HepG2 (cell line): Measurements from ENCODE around the gene ELAC1. TPM values are rescaled to one million over a fixed set of nuclear protein-coding genes. Genes with fewer than 3 reads are reported as not detected.

Source experiments
- ATAC-seq: fragments of 200-7000 bp; cut with Tn5 transposase; 3 replicates; pipeline ENCODE4 v1.9.1; 2020; ENCODE audit warnings: mild to moderate bottlenecking, moderate library complexity
- BruUV-seq: library from RNA; stranded (reverse); fragments of 400-500 nt; replicated peaks from 2 replicates; lab custom pipeline; 2021; lab: Mats Ljungman, UMichigan
- CTCF ChIA-PET: fragments of 300-600 bp; formaldehyde crosslinking; extraction: SDS; loops from one replicate; lab custom pipeline; 2021; ENCODE audit warnings: low total read pairs, inconsistent platforms, low intra/inter-chr PET ratio; lab: Yijun Ruan, JAX
- POLR2A ChIA-PET: fragments of 350-600 bp; sonication (Branson Sonifier 250); formaldehyde crosslinking; loops from one replicate; lab custom pipeline; 2020; ENCODE audit warnings: antibody characterized with exemption, inconsistent platforms; lab: Yijun Ruan, JAX
- DNase-seq: peaks from one replicate; pipeline ENCODE4 v3.0.0-alpha.2; 2015; ENCODE audit warnings: low spot score
- FAIRE-seq: peaks from 3 replicates; lab custom pipeline; 2011; peaks lifted over from hg19 to GRCh38; lab: Jason Lieb, UNC
- H2AFZ ChIP-seq: one replicate; pipeline ENCODE4 v1.6.1; 2011; ENCODE audit warnings: low read length, inconsistent platforms
- H3K27ac ChIP-seq: fragments of 300-600 bp; 3 replicates; pipeline ENCODE4 v1.8.0; 2011; ENCODE audit warnings: mixed run types, mild to moderate bottlenecking, mixed read lengths, low read length, inconsistent platforms; ENCODE audit not compliant: insufficient read depth; ENCODE audit errors: extremely low read length
- H3K27me3 ChIP-seq, 2 experiments: fragments of 200-600 bp in 1 of 2; 2 replicates in 1 of 2; 3 replicates in 1 of 2; pipeline versions ENCODE4 v1.6.0 to v1.8.0; 2011; ENCODE audit warnings: low read length in 2 of 2, mild to moderate bottlenecking in 2 of 2, moderate library complexity in 2 of 2, inconsistent platforms in 1 of 2; ENCODE audit not compliant: insufficient read depth in 2 of 2, control insufficient read depth in 1 of 2
- H3K36me3 ChIP-seq, 2 experiments: fragments of 200-600 bp in 1 of 2; replicated peaks in 1 of 2; 2 replicates in 1 of 2; 3 replicates in 1 of 2; pipeline versions ENCODE4 v1.5.1 to v1.8.0; 2011; ENCODE audit warnings: low read length in 2 of 2, inconsistent platforms in 1 of 2; ENCODE audit not compliant: insufficient read depth in 2 of 2, control insufficient read depth in 1 of 2
- H3K4me1 ChIP-seq: 2 replicates; pipeline ENCODE4 v1.5.1; 2012; ENCODE audit warnings: low read length, inconsistent platforms; ENCODE audit not compliant: insufficient read depth
- H3K4me2 ChIP-seq: 2 replicates; pipeline ENCODE4 v1.6.0; 2011; ENCODE audit warnings: low read depth, low read length, inconsistent platforms
- H3K4me3 ChIP-seq, 3 experiments: fragments of 200-600 bp in 1 of 3; sonication (generic), shearing (Covaris generic) in 1 of 3; replicated peaks in 1 of 3; 2 replicates each; pipeline ENCODE4 v1.5.1; 2011 to 2016; ENCODE audit warnings: low read length in 3 of 3, inconsistent platforms in 2 of 3, low read depth in 2 of 3, mild to moderate bottlenecking in 2 of 3, control low read depth in 1 of 3, mixed read lengths in 1 of 3; ENCODE audit not compliant: insufficient read depth in 1 of 3
- H3K79me2 ChIP-seq: one replicate; pipeline ENCODE4 v1.6.1; 2011; ENCODE audit warnings: low read length, inconsistent platforms; ENCODE audit not compliant: insufficient read depth
- H3K9ac ChIP-seq: 2 replicates; pipeline ENCODE4 v1.6.0; 2011; ENCODE audit warnings: mild to moderate bottlenecking, low read depth, low read length, inconsistent platforms; ENCODE audit not compliant: insufficient read depth
- H3K9me3 ChIP-seq: 2 replicates; pipeline ENCODE4 v1.5.1; 2012; ENCODE audit warnings: mild to moderate bottlenecking, low read length
- H4K20me1 ChIP-seq: 2 replicates; pipeline ENCODE4 v1.6.0; 2011; ENCODE audit warnings: inconsistent platforms, mild to moderate bottlenecking, low read length, moderate library complexity; ENCODE audit not compliant: insufficient read depth
- DNMT3B ChIP-seq: conservative IDR thresholded peaks from 2 replicates; pipeline ENCODE4 v1.6.1; 2016; ENCODE audit warnings: missing biosample characterization, control low read depth
- E2F2 ChIP-seq: sonication (generic); formaldehyde crosslinking; IDR thresholded peaks from 2 replicates; pipeline ENCODE4 v1.4.0; 2020; ENCODE audit warnings: missing genetic modification reagents, borderline replicate concordance
- NFE2L2 ChIP-seq: fragments of 150-350 bp; IDR thresholded peaks from 2 replicates; pipeline ENCODE4 v1.6.1; 2014; ENCODE audit warnings: low read length
- SAP130 ChIP-seq: IDR thresholded peaks from 2 replicates; pipeline ENCODE4 v1.6.1; 2016; ENCODE audit warnings: low read depth
- SPEN ChIP-seq: sonication (generic); formaldehyde crosslinking; IDR thresholded peaks from 2 replicates; pipeline ENCODE4 v1.5.1; 2020; ENCODE audit warnings: low read depth, mild to moderate bottlenecking, missing genetic modification reagents
- TBX3 ChIP-seq: fragments of 450-650 bp; IDR thresholded peaks from 2 replicates; pipeline ENCODE4 v1.6.1; 2017; ENCODE audit warnings: antibody characterized with exemption, mild to moderate bottlenecking, inconsistent platforms, borderline replicate concordance
- ZNF326 ChIP-seq: sonication (generic); formaldehyde crosslinking; IDR thresholded peaks from 2 replicates; pipeline ENCODE4 v1.4.0; 2020; ENCODE audit warnings: missing genetic modification reagents, borderline replicate concordance
- ZNF644 ChIP-seq: IDR thresholded peaks from 2 replicates; pipeline ENCODE4 v1.6.1; 2016; ENCODE audit warnings: low read depth
- WGBS: methylation state at CpG from one replicate; pipeline ENCODE4 v1.1.6; 2017; ENCODE audit warnings: low lambda C conversion rate; 5-methylcytosine and 5-hydroxymethylcytosine counted together
- in situ Hi-C: cut with HindIII; loops from 2 replicates; pipeline ENCODE4 v1.10.0; 2017; ENCODE audit warnings: low pct_unique_long_range_greater_than_20kb; ENCODE audit not compliant: extremely low pct_ligation_motif_present
- intact Hi-C: fragments of 100-400 bp; cut with micrococcal nuclease; formaldehyde crosslinking; loops from one replicate; pipeline ENCODE4 v1.10.0; 2022; ENCODE audit not compliant: unreplicated experiment
- polyA plus RNA-seq, 8 experiments: library from polyadenylated mRNA; depleted of rRNA in 3 of 8; stranded (reverse) in 7 of 8; unstranded in 1 of 8; fragments of >200 nt; fragmentation: Illumina TruSeq in 4 of 8; extraction: Trizol in 4 of 8; gene quantifications; 2 replicates each; pipeline versions ENCODE4 v1.2.1 to v1.2.3, GENCODE V29; 2011 to 2016; ENCODE audit warnings: low read depth in 4 of 8, missing spikeins in 1 of 8, mixed read lengths in 1 of 8; ENCODE audit not compliant: insufficient read depth in 1 of 8
- total RNA-seq, 5 experiments: library from RNA; depleted of rRNA; stranded (reverse); fragments of >200 nt; fragmentation: Illumina TruSeq; extraction: Trizol; gene quantifications; 2 replicates each; pipeline ENCODE4 v1.2.3, GENCODE V29; 2016; ENCODE audit warnings: low read depth in 1 of 5
- TF ChIP-seq, protein P1 (sequence below): sonication (generic); formaldehyde crosslinking; IDR thresholded peaks from 2 replicates; pipeline ENCODE4 v1.5.0; 2020; ENCODE audit warnings: mild to moderate bottlenecking, missing genetic modification reagents, borderline replicate concordance

The ELAC1 gene
- total and polyA plus RNA-seq, 2 of the 13 experiments (the other 11 are each of a cell fraction or from before 2014, with no cell fraction given) = 1.9 to 3.6 TPM

DNA sequence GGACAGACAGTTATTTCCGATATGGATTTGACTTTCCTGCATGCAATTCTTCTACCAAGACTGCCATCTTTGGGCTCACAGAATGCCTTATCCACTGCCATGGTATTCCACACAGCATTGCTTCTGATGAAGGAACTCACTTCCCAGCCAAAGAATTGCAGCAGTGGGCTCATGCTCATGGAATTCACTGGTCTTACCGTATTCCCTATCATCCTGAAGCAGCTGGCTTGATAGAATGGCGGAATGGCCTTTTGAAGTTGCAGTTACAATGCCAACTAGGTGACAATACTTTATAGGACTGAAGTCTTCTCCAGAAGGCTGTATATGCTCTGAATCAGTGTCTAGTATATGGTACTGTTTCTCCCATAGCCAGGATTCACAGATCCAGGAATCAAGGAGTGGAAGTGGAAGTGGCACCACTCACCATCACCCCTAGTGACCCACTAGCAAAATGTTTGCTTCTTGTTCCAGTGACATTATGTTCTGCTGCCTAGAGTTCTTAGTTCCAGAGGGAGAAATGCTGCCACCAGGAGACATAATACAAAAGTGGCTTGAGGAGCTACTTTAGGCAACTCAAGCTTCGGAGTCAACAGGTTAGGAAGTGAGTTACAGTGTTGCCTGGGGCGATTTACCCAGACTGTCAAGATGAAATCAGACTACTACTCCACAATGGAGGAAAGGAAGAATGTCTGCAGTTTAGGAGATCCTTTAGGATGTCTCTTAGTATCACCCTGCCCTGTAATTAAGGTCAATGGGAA, 38.4 kb downstream of the ELAC1 start:
- Histone ChIP-seq H3K4me1 (peaks cover 31% of the 10 kb centered on the region), H3K79me2 (no peaks in the 10 kb centered on the region), H3K27ac (no peak overlapping the region), H3K9ac (no peak overlapping the region), H3K9me3 (no peaks in the 10 kb centered on the region), H3K36me3 (no peaks in the 10 kb centered on the region), H4K20me1 (no peaks in the 10 kb centered on the region), H2AFZ (no peak overlapping the region), H3K27me3 (0 out of 5 replicates have a peak, but pooled peaks cover 0 to 1% of the 10 kb centered on the region in 2 experiments), H3K4me2 (no peak overlapping the region), H3K4me3 (no peak overlapping the region)
- CTCF ChIA-PET = no interaction called here
- POLR2A ChIA-PET = interaction anchor here (0.6 to 1.3 kb wide), 2 partner anchors 10 to 24 kb away, joined by 5 to 6 read pairs; partner anchors contain the start of gene SMAD4
- intact Hi-C loops = no loop called here
- TF ChIP-seq SPEN (CRISPR knock-in tag) = no peak
- TF ChIP-seq TBX3 = no peak
- no peak for TF ChIP-seq SAP130 (CRISPR knock-in tag)
- no peak for TF ChIP-seq NFE2L2
- DNase-seq (no peak), ATAC-seq (peak; percentile 54), FAIRE-seq (peak; percentile 15)
- in situ Hi-C loops = no loop called here
- 73% methylated on average over 5 of the region's 5 CpGs for WGBS
- no TSS peak for BruUV-seq

- H3K9me3 ChIP-seq = no peaks in the 10 kb centered on the region
- no TSS peak for BruUV-seq
- no peaks in the 10 kb centered on the region for H3K79me2 ChIP-seq
- no peaks in the 10 kb centered on the region for H3K36me3 ChIP-seq
- intact Hi-C loops (no loop called here), in situ Hi-C loops (no loop called here)
- H3K4me3 ChIP-seq = no peak overlapping the region; a peak in 1 of 6 replicates
- peak overlapping the region; percentile 70 for H3K4me2 ChIP-seq
- H3K27me3 ChIP-seq = 0 out of 5 replicates have a peak, but pooled peaks cover 0 to 1% of the 10 kb centered on the region in 2 experiments
- H4K20me1 ChIP-seq = no peaks in the 10 kb centered on the region
- FAIRE-seq (no peak), ATAC-seq (peak; percentile 66), DNase-seq (peak; percentile 35)
- 0% methylated on average over 7 of the region's 13 CpGs for WGBS
- no peak overlapping the region for H2AFZ ChIP-seq
- H3K9ac ChIP-seq = no peak overlapping the region
- ChIA-PET CTCF (no interaction called here), POLR2A (interaction anchor here (0.6 to 1.3 kb wide), 2 partner anchors 11 to 23 kb away, joined by 5 to 6 read pairs; partner anchors contain the start of gene SMAD4)
- H3K4me1 ChIP-seq = peaks cover 31% of the 10 kb centered on the region
- H3K27ac ChIP-seq = peak overlapping the region; percentile 28
- TF ChIP-seq, protein P1, sequence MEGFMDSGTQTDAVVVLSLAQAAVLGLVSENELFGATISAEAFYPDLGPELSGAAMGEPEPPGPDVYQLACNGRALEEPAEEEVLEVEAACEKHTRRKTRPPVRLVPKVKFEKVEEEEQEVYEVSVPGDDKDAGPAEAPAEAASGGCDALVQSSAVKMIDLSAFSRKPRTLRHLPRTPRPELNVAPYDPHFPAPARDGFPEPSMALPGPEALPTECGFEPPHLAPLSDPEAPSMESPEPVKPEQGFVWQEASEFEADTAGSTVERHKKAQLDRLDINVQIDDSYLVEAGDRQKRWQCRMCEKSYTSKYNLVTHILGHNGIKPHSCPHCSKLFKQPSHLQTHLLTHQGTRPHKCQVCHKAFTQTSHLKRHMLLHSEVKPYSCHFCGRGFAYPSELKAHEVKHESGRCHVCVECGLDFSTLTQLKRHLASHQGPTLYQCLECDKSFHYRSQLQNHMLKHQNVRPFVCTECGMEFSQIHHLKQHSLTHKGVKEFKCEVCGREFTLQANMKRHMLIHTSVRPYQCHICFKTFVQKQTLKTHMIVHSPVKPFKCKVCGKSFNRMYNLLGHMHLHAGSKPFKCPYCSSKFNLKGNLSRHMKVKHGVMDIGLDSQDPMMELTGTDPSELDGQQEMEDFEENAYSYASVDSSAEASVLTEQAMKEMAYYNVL = peak; percentile 86; the same call in 1 of the 2 replicates
- TF ChIP-seq ZNF644 (CRISPR knock-in tag) (no peak), E2F2 (CRISPR knock-in tag) (no peak), DNMT3B (CRISPR knock-in tag) (no peak), ZNF326 (CRISPR knock-in tag) (no peak)
Observed at GRCh38 chr18:51006948-51007789, 39.3 kb downstream of the ELAC1 start.
